AG04450 (cell line): ENCODE data around the gene SORCS3. TPM values are rescaled to one million over a fixed set of nuclear protein-coding genes. Genes with fewer than 3 reads are reported as not detected.

Experiments
- CTCF ChIA-PET: fragments of 300-600, 350-600 bp; formaldehyde crosslinking; extraction: SDS; loops from one replicate; lab custom pipeline; 2022; ENCODE audit warnings: antibody characterized with exemption, inconsistent platforms; lab: Charles Lee
- POLR2A ChIA-PET: fragments of 350-600 bp; formaldehyde crosslinking; extraction: SDS; loops from one replicate; lab custom pipeline; 2021; ENCODE audit warnings: antibody characterized with exemption, inconsistent platforms; lab: Yijun Ruan, JAX
- DNase-seq: peaks from one replicate; pipeline ENCODE4 v3.0.0-alpha.2; 2011; ENCODE audit warnings: low read depth, low spot score
- H3K27ac ChIP-seq: one replicate; pipeline ENCODE4 v1.5.1; 2012; ENCODE audit warnings: low read depth, low read length, control low read depth
- H3K27me3 ChIP-seq: one replicate; pipeline ENCODE4 v1.6.0; 2012; ENCODE audit warnings: low read length; ENCODE audit not compliant: control insufficient read depth, insufficient read depth
- H3K4me3 ChIP-seq: 2 replicates; pipeline ENCODE4 v1.5.1; 2011; ENCODE audit warnings: mild to moderate bottlenecking, low read depth, low read length, control low read depth
- H3K9me3 ChIP-seq: 2 replicates; pipeline ENCODE4 v1.5.1; 2012; ENCODE audit warnings: low read length; ENCODE audit not compliant: control insufficient read depth, insufficient read depth
- CTCF ChIP-seq: IDR thresholded peaks from 2 replicates; pipeline ENCODE4 v1.5.1; 2011; ENCODE audit warnings: low read depth, low read length, control low read depth, inconsistent platforms
- polyA plus RNA-seq: library from polyadenylated mRNA; depleted of rRNA; stranded (reverse); fragments of >200 nt; gene quantifications from 2 replicates; pipeline ENCODE4 v1.2.3, GENCODE V29; 2011

The SORCS3 gene
- polyA plus RNA-seq, 1 experiment: not detected

- ChIA-PET POLR2A (no interaction called here), CTCF (no interaction called here)
- H3K27me3 ChIP-seq: no peaks in the 10 kb centered on the region
- H3K9me3 ChIP-seq: no peaks in the 10 kb centered on the region
- H3K27ac ChIP-seq: no peak overlapping the region
- no peak overlapping the region for H3K4me3 ChIP-seq
- TF ChIP-seq CTCF: no peak
- no peak for DNase-seq
These were observed 22.5 kb downstream of the SORCS3 start for GRCh38 chr10:104663563-104663962.

- no peak overlapping the region for H3K27ac ChIP-seq
- no peak for DNase-seq
- H3K4me3 ChIP-seq: no peak overlapping the region
- CTCF ChIA-PET: no interaction called here
- H3K27me3 ChIP-seq: no peaks in the 10 kb centered on the region
- POLR2A ChIA-PET: no interaction called here
- H3K9me3 ChIP-seq: no peaks in the 10 kb centered on the region
- no peak for TF ChIP-seq CTCF
These were observed 23.1 kb downstream of the SORCS3 start for GRCh38 chr10:104664205-104664604.

GRCh38 chr10:104665174-104665573 lies 24.1 kb downstream of the SORCS3 start:
- Histone ChIP-seq H3K9me3 (no peaks in the 10 kb centered on the region), H3K27ac (no peak overlapping the region), H3K27me3 (no peaks in the 10 kb centered on the region), H3K4me3 (no peak overlapping the region)
- CTCF ChIA-PET: no interaction called here
- DNase-seq: no peak
- no peak for TF ChIP-seq CTCF
- POLR2A ChIA-PET: no interaction called here

- Histone ChIP-seq H3K4me3 (no peak overlapping the region), H3K9me3 (no peaks in the 10 kb centered on the region), H3K27me3 (no peaks in the 10 kb centered on the region), H3K27ac (no peak overlapping the region)
- no peak for DNase-seq
- ChIA-PET CTCF (no interaction called here), POLR2A (no interaction called here)
- no peak for TF ChIP-seq CTCF
These were observed 25.0 kb downstream of the SORCS3 start for GRCh38 chr10:104666106-104666505.

GRCh38 chr10:104676874-104677273 lies 35.8 kb downstream of the SORCS3 start:
- H3K27me3 ChIP-seq: no peaks in the 10 kb centered on the region
- H3K4me3 ChIP-seq: no peak overlapping the region
- no peak for DNase-seq
- no peak for TF ChIP-seq CTCF
- H3K9me3 ChIP-seq: no peaks in the 10 kb centered on the region
- no peak overlapping the region for H3K27ac ChIP-seq
- ChIA-PET CTCF (no interaction called here), POLR2A (no interaction called here)
